HG03521 (cell line): Measurements from ENCODE around the gene SLC28A2.

Experiments used
- ATAC-seq: cut with Tn5 transposase; IDR thresholded peaks from one replicate; pipeline ENCODE4 v1.9.1; 2021; ENCODE audit warnings: mild to moderate bottlenecking, moderate library complexity; ENCODE audit not compliant: unreplicated experiment

SLC28A2 gene

DNA sequence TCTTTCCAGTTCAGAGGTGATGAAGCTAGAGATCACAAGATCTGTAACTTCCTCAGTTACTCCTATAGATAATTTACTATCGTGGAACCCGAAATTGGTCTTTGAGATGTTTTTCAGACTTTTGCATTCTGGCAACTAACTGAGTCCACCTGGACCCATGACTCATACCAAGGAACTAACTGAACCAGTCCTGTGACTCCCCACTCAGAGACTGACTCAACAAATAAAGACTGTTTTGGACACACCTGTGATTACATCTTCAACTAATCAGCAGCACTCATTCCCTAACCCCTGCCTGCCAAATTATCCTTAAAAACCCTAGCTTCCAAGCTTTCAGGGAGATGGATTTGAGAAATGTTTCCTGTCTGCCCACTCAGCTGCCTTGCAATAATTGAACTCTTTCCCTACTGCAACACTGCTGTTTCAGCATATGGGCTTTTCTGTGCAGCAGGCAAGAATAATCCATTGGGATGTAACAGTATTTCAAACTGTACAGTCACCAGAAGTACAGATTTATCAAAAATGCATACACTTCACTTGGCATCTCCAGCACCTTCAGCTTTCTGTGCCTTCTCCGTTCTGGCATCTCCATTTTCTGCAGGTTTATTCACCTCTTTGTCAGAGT is 68.7 kb downstream of the SLC28A2 start:
- ATAC-seq, result no peak

DNA sequence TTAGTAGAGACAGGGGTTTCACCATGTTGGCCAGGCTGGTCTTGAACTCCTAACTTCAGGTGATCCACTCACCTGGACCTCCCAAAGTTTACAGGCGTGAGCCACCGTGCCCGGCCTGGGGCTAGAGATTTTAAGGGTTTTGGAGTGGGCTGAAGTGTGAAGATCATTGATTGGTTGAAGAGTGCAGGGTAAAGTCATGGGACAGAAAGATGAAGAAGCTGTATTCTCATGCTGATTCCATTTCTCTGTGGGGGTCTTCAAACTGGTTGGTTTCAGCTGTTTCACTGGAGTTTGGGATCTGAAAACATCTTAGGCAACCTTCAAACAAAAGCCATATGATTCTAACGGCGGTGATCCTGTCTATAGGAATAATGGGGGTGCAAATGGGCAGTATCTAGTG is 74.2 kb downstream of the SLC28A2 start:
- no peak for ATAC-seq

GRCh38 chr15:45326741-45327140 is 74.7 kb downstream of the SLC28A2 start:
- ATAC-seq, result no peak
